Skeletal muscle satellite cell (primary cell): Measurements from ENCODE around the gene SGIP1.

Source experiments
- H3K27me3 ChIP-seq: 2 replicates; pipeline ENCODE4 v1.7.0; 2013; ENCODE audit warnings: low read length; ENCODE audit not compliant: control insufficient read depth, insufficient read depth
- H3K36me3 ChIP-seq: 2 replicates; pipeline ENCODE4 v1.7.0; 2013; ENCODE audit warnings: mild to moderate bottlenecking, control low read depth, low read length; ENCODE audit not compliant: insufficient read depth
- H3K4me1 ChIP-seq: 2 replicates; pipeline ENCODE4 v1.7.0; 2013; ENCODE audit warnings: low read length; ENCODE audit not compliant: control insufficient read depth, insufficient read depth
- H3K4me2 ChIP-seq: 2 replicates; pipeline ENCODE4 v1.7.0; 2013; ENCODE audit warnings: mild to moderate bottlenecking, low read length
- H3K4me3 ChIP-seq: 2 replicates; pipeline ENCODE4 v1.7.0; 2013; ENCODE audit warnings: low read length
- H3K9ac ChIP-seq: 2 replicates; pipeline ENCODE4 v1.7.0; 2013; ENCODE audit warnings: mild to moderate bottlenecking, low read depth, low read length, moderate library complexity
- H3K9me3 ChIP-seq: replicated peaks from 2 replicates; pipeline ENCODE4 v1.7.0; 2013; ENCODE audit warnings: mild to moderate bottlenecking, control low read depth, low read length

The SGIP1 gene

DNA sequence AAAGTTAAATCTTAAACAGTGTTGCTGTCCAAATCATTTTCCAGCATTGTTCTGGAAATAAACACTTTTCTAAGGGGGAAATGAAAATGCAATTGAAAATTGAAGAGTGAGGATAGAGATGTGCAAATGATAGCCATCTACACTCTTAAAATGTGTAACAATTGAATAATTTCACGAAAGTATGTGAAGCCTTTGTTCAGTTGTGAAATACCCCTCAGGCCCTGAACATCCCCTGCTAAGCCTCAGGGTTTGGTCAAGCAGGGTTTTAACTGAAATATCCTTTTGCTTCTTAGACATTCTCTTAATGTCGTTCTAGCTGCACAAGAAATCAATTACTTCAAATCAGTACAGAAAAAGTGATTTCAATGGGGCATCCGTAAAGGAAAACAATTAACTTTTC is 152.5 kb downstream of the SGIP1 start:
- Histone ChIP-seq H3K4me3 (no peak overlapping the region), H3K27me3 (no peaks in the 10 kb centered on the region), H3K4me1 (peaks cover 16% of the 10 kb centered on the region), H3K9me3 (no peaks in the 10 kb centered on the region), H3K36me3 (peaks cover 14% of the 10 kb centered on the region), H3K4me2 (no peak overlapping the region), H3K9ac (no peak overlapping the region)

DNA sequence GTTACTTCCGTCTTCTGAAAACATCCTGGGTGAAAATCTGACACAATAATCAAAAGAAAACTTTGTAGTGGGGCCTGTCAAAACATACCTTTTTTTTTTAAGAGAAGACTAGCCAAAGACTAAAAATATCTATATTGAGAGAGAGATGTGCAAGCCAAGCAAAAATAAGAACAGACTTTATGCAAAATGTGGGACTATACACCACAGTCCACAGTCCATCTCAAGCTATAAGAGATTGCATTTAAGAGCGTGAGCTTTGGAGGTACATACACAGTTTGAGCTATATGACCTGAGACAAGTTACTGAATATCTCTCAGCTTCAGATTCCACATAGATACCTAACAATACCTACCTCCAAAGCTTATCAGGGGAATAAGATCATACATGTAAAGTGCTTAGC is 153.4 kb downstream of the SGIP1 start:
- Histone ChIP-seq H3K9me3 (no peaks in the 10 kb centered on the region), H3K27me3 (no peaks in the 10 kb centered on the region), H3K4me1 (peaks cover 10% of the 10 kb centered on the region), H3K36me3 (peaks cover 17% of the 10 kb centered on the region), H3K4me3 (no peak overlapping the region), H3K9ac (no peak overlapping the region), H3K4me2 (no peak overlapping the region)

DNA sequence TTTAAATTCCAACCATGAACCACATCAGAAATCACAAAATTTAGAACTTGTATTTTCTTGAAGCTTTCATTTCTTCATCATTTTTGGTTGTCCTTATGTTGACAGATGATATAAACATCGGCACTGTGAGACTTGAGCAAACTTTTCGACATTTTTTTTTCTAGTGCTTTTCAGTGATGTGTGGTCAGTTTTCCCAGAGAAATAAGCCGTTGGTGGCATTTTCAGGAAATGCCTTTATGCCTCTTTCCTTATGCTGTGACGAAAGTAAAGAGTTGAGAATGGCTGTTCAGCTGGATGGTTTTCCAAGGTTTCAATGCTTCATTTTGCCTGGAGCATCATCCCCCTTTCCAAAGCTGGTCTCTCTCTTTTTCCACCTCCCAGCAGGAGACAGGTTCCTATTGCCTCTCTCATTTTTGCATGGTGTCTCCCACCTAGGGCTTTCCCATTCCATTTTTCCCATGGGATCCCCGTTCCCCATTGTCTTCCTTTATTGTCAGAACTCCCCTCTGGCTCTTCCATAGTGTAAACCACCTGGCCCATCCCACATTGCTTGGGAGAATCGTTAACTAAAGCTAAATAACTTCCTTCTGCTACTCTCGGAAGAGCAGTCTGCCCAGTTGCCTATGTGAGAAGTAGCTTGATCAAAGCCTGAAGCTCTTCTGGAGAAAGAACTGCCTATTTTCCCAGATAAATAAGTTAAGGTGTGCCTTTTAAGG is 156.9 kb downstream of the SGIP1 start:
- no peaks in the 10 kb centered on the region for H3K9me3 ChIP-seq
- peaks cover 17% of the 10 kb centered on the region for H3K36me3 ChIP-seq
- H3K4me1 ChIP-seq = peaks cover 3% of the 10 kb centered on the region
- H3K4me3 ChIP-seq = no peak overlapping the region
- H3K4me2 ChIP-seq = no peak overlapping the region
- no peak overlapping the region for H3K9ac ChIP-seq
- no peaks in the 10 kb centered on the region for H3K27me3 ChIP-seq

DNA sequence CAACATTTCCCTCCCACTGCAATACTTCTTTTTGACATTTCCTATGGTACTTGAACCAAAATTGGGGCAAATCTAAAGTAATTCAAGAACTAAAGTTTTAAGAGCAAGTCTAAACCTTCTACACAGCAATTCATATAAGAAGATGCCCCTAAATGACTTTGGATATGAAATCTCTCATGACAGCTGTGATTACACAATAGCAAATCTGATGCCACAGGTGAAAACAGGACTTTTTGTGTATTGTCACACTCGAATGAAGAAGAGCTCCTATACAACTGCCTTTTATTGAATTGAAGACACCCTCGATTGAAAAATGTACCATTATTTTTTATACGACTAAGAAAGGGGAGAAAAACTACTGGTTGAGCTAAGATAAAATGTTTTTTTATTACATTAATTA is 158.7 kb downstream of the SGIP1 start:
- Histone ChIP-seq H3K4me2 (no peak overlapping the region), H3K27me3 (no peaks in the 10 kb centered on the region)

DNA sequence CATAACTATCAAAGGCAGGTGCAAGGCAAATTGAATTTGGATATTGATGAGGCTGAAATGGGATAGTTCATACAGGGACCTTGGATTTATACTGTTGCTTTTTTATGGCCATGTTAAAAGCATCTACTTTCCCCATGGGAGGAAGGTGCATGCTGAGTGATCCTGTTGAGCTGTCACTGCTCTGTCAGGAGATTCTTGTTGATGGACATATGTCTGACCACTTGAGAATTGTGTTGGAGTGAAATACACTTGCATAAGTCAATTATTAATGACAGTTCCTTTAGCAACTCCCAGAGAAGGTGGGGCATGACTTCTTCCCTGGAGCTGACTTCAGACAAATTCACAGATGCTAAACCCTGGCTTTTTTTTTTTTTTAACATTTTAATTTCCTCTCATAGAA is 159.9 kb downstream of the SGIP1 start:
- peaks cover 18% of the 10 kb centered on the region for H3K36me3 ChIP-seq
- H3K9ac ChIP-seq = no peak overlapping the region
- no peaks in the 10 kb centered on the region for H3K27me3 ChIP-seq
- no peaks in the 10 kb centered on the region for H3K9me3 ChIP-seq
- no peaks in the 10 kb centered on the region for H3K4me1 ChIP-seq
- H3K4me3 ChIP-seq = no peak overlapping the region
- no peak overlapping the region for H3K4me2 ChIP-seq

More for the DNA sequence above, 158.7 kb downstream of the SGIP1 start:
- Histone ChIP-seq H3K36me3 (peaks cover 17% of the 10 kb centered on the region), H3K4me1 (no peaks in the 10 kb centered on the region), H3K9ac (no peak overlapping the region), H3K9me3 (no peaks in the 10 kb centered on the region), H3K4me3 (no peak overlapping the region)

DNA sequence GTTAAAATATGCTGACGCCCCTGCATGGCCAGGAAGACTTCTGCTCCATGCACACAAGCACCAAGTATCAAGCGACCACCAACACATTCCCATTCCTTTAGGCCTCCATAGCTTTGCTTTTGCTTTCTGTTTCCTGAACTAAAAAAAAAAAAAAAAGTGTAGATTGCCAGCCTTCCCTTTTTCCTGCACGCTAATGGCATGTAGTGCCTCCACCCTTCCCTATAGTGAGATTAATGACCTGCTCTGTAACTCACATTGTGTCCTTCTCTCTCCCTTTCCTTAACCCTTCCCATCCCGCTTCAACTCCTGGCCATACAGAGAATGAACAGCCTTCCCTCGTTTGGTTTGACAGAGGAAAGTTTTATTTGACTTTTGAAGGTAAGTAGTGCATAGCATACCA is 161.2 kb downstream of the SGIP1 start:
- Histone ChIP-seq H3K4me3 (no peak overlapping the region), H3K9ac (no peak overlapping the region), H3K27me3 (no peaks in the 10 kb centered on the region), H3K4me2 (no peak overlapping the region), H3K9me3 (no peaks in the 10 kb centered on the region), H3K36me3 (peaks cover 15% of the 10 kb centered on the region), H3K4me1 (no peaks in the 10 kb centered on the region)

DNA sequence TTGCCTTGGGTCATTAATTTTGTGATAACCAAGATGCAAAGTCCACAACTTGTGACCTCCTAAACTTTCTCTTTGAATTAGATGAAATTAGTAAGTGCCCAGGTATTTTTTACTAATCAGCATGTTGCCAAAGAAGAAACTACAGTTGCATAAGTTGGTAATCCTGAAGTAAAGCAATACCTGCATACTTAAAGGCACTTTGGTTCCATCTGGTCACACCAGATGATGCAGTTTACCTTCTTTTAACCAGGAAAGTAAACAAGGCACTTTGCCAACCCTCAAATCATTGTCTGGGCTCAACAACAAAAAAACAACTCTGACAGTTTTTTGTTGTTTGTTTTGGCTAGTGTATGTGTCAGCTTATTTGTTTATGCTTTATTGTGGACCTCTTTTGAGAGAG is 162.8 kb downstream of the SGIP1 start:
- peaks cover 15% of the 10 kb centered on the region for H3K36me3 ChIP-seq
- no peak overlapping the region for H3K4me3 ChIP-seq
- H3K9ac ChIP-seq = no peak overlapping the region
- H3K4me2 ChIP-seq = no peak overlapping the region
- H3K4me1 ChIP-seq = no peaks in the 10 kb centered on the region
- no peaks in the 10 kb centered on the region for H3K9me3 ChIP-seq
- no peaks in the 10 kb centered on the region for H3K27me3 ChIP-seq

DNA sequence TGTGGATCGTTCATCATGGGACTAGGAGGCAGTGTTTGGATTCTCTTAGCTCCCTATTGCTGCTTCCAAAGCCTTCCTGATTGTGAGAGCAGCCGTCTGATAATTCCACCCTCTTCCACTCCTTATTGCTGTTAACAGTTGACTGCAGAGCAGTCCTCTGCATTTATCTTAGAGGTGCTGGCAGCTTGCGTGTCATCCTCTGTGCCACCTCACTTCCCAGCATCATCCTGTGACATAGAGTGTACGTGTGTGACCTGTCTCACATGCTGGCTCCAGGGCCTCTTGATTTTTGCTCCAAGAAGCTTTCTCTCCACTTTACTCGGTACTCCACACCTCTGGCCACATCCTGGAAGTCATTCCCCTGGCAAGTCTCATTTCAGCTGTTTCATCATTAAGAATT is 165.3 kb downstream of the SGIP1 start:
- H3K36me3 ChIP-seq = peaks cover 6% of the 10 kb centered on the region
- H3K4me3 ChIP-seq = no peak overlapping the region
- H3K9me3 ChIP-seq = no peaks in the 10 kb centered on the region

DNA sequence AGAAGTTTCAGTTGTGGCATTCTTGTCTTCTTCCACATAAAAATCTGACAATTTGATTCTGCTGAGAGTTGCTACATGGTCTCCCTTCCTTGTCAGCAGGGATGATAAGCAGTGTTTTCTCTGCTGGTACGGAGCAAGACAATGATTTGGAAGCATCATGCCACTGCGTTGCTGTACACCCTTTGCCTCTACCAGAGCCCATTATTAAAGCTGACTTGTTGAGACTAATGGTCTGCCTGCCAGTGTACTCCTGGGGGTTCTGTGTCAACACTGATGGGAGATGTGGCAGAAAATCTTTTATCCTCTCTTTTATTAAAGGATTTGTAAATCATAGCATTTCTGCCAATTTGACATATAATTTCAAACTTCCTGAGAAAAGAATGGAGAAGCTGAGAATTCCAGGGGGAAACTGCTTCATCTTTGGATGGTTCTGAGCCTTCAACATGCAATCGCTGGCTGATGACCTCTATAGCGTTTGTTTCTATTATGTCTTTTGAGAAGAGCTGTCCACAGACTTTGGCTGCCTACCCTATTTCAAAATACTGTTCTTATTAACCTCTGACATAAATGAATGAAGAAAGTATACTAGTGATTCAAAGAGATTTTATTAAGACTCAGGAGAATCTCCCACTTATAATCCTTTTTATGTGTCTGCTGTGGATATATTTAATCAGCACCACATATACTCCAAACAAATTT is 170.4 kb downstream of the SGIP1 start:
- no peaks in the 10 kb centered on the region for H3K9me3 ChIP-seq
- no peak overlapping the region for H3K4me3 ChIP-seq
- H3K27me3 ChIP-seq = no peaks in the 10 kb centered on the region
- peaks cover under 1% of the 10 kb centered on the region for H3K36me3 ChIP-seq
- H3K9ac ChIP-seq = no peak overlapping the region
- H3K4me2 ChIP-seq = no peak overlapping the region
- H3K4me1 ChIP-seq = no peaks in the 10 kb centered on the region

More for the DNA sequence above, 165.3 kb downstream of the SGIP1 start:
- no peaks in the 10 kb centered on the region for H3K27me3 ChIP-seq
- H3K9ac ChIP-seq = no peak overlapping the region
- no peak overlapping the region for H3K4me2 ChIP-seq
- H3K4me1 ChIP-seq = no peaks in the 10 kb centered on the region

DNA sequence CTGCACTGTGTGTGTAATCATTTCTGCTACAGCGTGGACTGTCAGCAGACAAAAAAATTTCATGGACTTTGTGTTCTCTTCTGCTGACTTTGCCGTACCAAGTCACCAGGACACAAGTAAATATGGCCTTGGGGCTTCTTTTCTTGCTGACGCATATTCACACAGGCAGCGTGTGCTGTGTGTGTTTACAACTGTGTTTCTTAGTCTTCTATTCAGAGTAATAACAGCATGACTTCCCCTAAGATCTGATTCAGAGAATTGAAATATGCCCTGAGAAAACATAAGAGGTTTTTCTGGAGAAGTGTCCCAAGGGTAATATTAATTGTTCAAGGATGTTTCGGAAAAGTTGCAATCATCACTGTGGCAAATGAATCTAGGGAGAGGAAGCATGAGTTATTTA is 171.2 kb downstream of the SGIP1 start:
- no peaks in the 10 kb centered on the region for H3K27me3 ChIP-seq
- no peak overlapping the region for H3K4me2 ChIP-seq
- H3K36me3 ChIP-seq = no peaks in the 10 kb centered on the region
- no peaks in the 10 kb centered on the region for H3K4me1 ChIP-seq
- no peak overlapping the region for H3K4me3 ChIP-seq
- H3K9me3 ChIP-seq = no peaks in the 10 kb centered on the region
- H3K9ac ChIP-seq = no peak overlapping the region

DNA sequence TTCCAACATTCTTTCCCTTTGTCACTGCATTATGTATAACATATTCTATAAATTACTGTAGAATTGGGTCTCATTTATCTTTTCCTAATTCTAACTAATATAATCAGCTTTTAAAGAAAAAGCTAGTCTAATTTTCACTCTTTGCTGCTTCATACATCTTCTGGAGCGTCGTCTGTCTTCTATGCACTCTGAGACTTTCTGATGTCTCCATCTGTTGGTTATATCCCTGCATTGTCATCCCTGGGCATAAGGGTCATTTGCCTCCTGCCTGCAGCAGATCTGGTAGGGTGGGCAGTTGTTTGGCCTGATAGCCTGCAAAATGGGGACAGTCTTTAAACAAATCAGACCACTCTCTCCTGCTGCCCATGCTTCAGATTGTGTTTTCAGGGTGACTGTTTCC is 177.5 kb downstream of the SGIP1 start:
- H3K4me1 ChIP-seq = no peaks in the 10 kb centered on the region

DNA sequence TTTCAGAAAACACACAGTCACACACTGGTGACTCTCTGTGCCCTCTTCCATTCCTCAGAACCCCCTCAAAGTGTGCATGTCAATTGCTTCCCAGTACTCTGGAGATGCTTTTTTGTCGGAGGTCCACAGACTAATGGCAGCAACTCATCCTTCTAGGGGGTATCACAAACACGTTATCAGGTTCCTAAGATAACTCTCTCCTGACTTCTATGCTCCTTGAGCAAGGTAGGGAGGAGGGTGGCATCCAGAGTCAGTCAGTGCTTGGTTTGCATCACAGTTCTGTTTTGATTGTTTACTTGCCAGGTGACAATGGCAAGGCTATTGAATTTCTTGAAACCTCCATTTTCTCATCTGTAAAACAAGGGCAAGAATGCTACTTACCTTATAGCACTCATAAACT is 178.9 kb downstream of the SGIP1 start:
- Histone ChIP-seq H3K4me2 (no peak overlapping the region), H3K4me1 (no peaks in the 10 kb centered on the region), H3K9me3 (no peaks in the 10 kb centered on the region), H3K36me3 (no peaks in the 10 kb centered on the region), H3K27me3 (no peaks in the 10 kb centered on the region), H3K4me3 (no peak overlapping the region), H3K9ac (no peak overlapping the region)

More for the DNA sequence above, 177.5 kb downstream of the SGIP1 start:
- H3K27me3 ChIP-seq = no peaks in the 10 kb centered on the region
- H3K36me3 ChIP-seq = no peaks in the 10 kb centered on the region
- H3K4me2 ChIP-seq = no peak overlapping the region
- H3K9me3 ChIP-seq = no peaks in the 10 kb centered on the region
- H3K4me3 ChIP-seq = no peak overlapping the region
- H3K9ac ChIP-seq = no peak overlapping the region
